Osteoblast (primary cell): ENCODE data around the gene STX18. TPM values are rescaled to one million over a fixed set of nuclear protein-coding genes. Genes with fewer than 3 reads are reported as not detected.
"Not testable (repeated sequence)": the region's sequence is repeated elsewhere in the genome, so short reads cannot be mapped to it uniquely, and the experiment has no call there.

Source experiments
- DNase-seq: peaks from one replicate; pipeline ENCODE4 v3.0.0; 2011; ENCODE audit warnings: low spot score, mixed read lengths; ENCODE audit not compliant: insufficient read length; ENCODE audit errors: missing footprints
- H2AFZ ChIP-seq: 2 replicates; pipeline ENCODE4 v1.6.0; 2011; ENCODE audit warnings: mild to moderate bottlenecking, low read length
- H3K27ac ChIP-seq: 2 replicates; pipeline ENCODE4 v1.5.1; 2011; ENCODE audit warnings: mild to moderate bottlenecking, low read depth, low read length, moderate library complexity
- H3K27me3 ChIP-seq: 2 replicates; pipeline ENCODE4 v1.6.0; 2012; ENCODE audit warnings: mild to moderate bottlenecking, control low read depth, inconsistent platforms, low read length, moderate library complexity; ENCODE audit not compliant: insufficient read depth
- H3K36me3 ChIP-seq: 2 replicates; pipeline ENCODE4 v1.5.1; 2011; ENCODE audit warnings: mild to moderate bottlenecking, low read length, control low read depth, moderate library complexity; ENCODE audit not compliant: insufficient read depth
- H3K4me1 ChIP-seq: 2 replicates; pipeline ENCODE4 v1.5.1; 2011; ENCODE audit warnings: mild to moderate bottlenecking, low read length, control low read depth, moderate library complexity; ENCODE audit not compliant: insufficient read depth
- H3K4me2 ChIP-seq: 2 replicates; pipeline ENCODE4 v1.6.0; 2011; ENCODE audit warnings: mild to moderate bottlenecking, low read length; ENCODE audit not compliant: insufficient read depth
- H3K4me3 ChIP-seq: fragments of 200-600 bp; sonication (generic); 3 replicates; pipeline ENCODE4 v1.5.1; 2012; ENCODE audit warnings: mild to moderate bottlenecking, low read length, inconsistent platforms; ENCODE audit not compliant: insufficient read depth
- H3K79me2 ChIP-seq: 2 replicates; pipeline ENCODE4 v1.6.0; 2012; ENCODE audit warnings: mild to moderate bottlenecking, low read length, control low read depth, inconsistent platforms; ENCODE audit not compliant: insufficient read depth
- H3K9me3 ChIP-seq: 2 replicates; pipeline ENCODE4 v1.5.1; 2011; ENCODE audit warnings: low read depth, low read length, control low read depth
- H4K20me1 ChIP-seq: 2 replicates; pipeline ENCODE4 v1.6.0; 2012; ENCODE audit warnings: mild to moderate bottlenecking, low read length, control low read depth; ENCODE audit not compliant: insufficient read depth
- CTCF ChIP-seq: IDR thresholded peaks from 2 replicates; pipeline ENCODE4 v1.5.1; 2011; ENCODE audit warnings: mild to moderate bottlenecking, low read depth, low read length, moderate library complexity; ENCODE audit errors: extremely low read depth
- total RNA-seq: library from RNA; depleted of rRNA; stranded (reverse); fragments of >200 nt; gene quantifications from 2 replicates; pipeline ENCODE4 v1.2.3, GENCODE V29; 2012

STX18 gene
- total RNA-seq, 1 donor, result 23.9 TPM

- Histone ChIP-seq H3K27ac (no peak overlapping the region), H3K79me2 (peaks cover 61% of the 10 kb centered on the region), H3K27me3 (no peaks in the 10 kb centered on the region), H3K4me1 (peaks cover 15% of the 10 kb centered on the region), H4K20me1 (peaks cover 33% of the 10 kb centered on the region), H3K9me3 (no peaks in the 10 kb centered on the region), H3K4me2 (peak overlapping the region; percentile 57), H2AFZ (no peak overlapping the region), H3K36me3 (no peaks in the 10 kb centered on the region), H3K4me3 (peak overlapping the region; percentile 58)
- no peak for DNase-seq
- TF ChIP-seq CTCF, result peak; percentile 60
These were observed 22.5 kb downstream of the STX18 start for GRCh38 chr4:4519297-4519894.

- Histone ChIP-seq H3K4me1 (peaks cover 15% of the 10 kb centered on the region), H3K27me3 (no peaks in the 10 kb centered on the region), H3K9me3 (no peaks in the 10 kb centered on the region), H3K79me2 (peaks cover 58% of the 10 kb centered on the region), H4K20me1 (peaks cover 31% of the 10 kb centered on the region), H3K27ac (no peak overlapping the region), H3K4me2 (no peak overlapping the region), H2AFZ (no peak overlapping the region), H3K4me3 (no peak overlapping the region), H3K36me3 (no peaks in the 10 kb centered on the region)
- no peak for DNase-seq
- no peak for TF ChIP-seq CTCF
These were observed 23.1 kb downstream of the STX18 start for GRCh38 chr4:4518747-4519146.

DNA sequence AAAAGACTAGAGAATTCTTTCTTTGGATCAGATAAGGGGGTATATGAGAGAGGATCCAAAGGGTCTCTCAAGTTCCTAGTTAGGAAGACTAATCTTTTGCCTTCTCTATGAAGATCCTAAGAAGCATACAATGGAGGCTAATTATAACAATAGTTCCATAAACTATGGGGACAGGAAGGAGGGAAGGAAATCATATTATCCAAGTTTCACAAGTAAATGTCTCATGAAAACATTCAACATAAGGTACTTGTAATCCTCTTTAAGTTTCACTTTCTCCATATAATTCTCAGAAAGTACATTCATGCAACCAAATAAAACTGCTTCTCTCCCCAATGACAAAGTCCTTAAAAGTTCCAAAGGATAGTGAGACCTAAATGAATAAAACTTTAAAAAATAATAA lies 27.1 kb downstream of the STX18 start:
- peaks cover 56% of the 10 kb centered on the region for H3K79me2 ChIP-seq
- no peaks in the 10 kb centered on the region for H3K27me3 ChIP-seq

DNA sequence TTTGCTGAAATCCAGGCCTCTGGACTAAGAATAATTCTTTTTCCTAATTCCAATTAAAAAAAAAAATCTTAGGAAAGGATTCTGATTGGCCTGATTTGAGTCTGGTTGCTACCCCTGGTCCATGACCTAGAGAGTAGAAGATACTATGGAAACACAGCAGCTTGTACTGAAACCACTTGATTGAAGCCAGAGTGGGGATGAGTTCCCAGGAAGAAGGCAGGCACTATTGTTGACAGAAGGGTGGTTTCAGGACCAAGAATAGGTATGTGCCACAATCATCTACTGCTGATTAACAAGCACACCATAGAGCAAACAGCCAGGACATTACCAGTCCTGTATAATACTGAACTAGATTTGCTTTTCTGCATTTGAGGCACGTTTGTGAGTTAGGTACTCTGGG lies 29.6 kb downstream of the STX18 start:
- Histone ChIP-seq H3K27ac (no peak overlapping the region), H2AFZ (no peak overlapping the region), H3K4me1 (peaks cover 8% of the 10 kb centered on the region), H3K27me3 (no peaks in the 10 kb centered on the region), H4K20me1 (peaks cover 52% of the 10 kb centered on the region), H3K36me3 (no peaks in the 10 kb centered on the region), H3K79me2 (peaks cover 42% of the 10 kb centered on the region), H3K4me3 (no peak overlapping the region), H3K9me3 (no peaks in the 10 kb centered on the region), H3K4me2 (no peak overlapping the region)
- TF ChIP-seq CTCF, result no peak
- DNase-seq, result no peak

More for the DNA sequence above, 27.1 kb downstream of the STX18 start:
- DNase-seq, result no peak
- Histone ChIP-seq H3K36me3 (no peaks in the 10 kb centered on the region), H3K9me3 (no peaks in the 10 kb centered on the region), H3K4me1 (peaks cover 8% of the 10 kb centered on the region), H3K4me2 (no peak overlapping the region), H3K27ac (no peak overlapping the region), H4K20me1 (peaks cover 51% of the 10 kb centered on the region), H2AFZ (no peak overlapping the region), H3K4me3 (no peak overlapping the region)
- TF ChIP-seq CTCF, result no peak

- not testable (repeated sequence) for H3K36me3 ChIP-seq, H3K9me3 ChIP-seq, H3K27me3 ChIP-seq, H3K4me3 ChIP-seq, DNase-seq, H3K4me1 ChIP-seq, H3K27ac ChIP-seq, H2AFZ ChIP-seq, H3K4me2 ChIP-seq
- Histone ChIP-seq H3K79me2 (peaks cover 38% of the 10 kb centered on the region), H4K20me1 (peaks cover 59% of the 10 kb centered on the region)
These were observed 31.2 kb downstream of the STX18 start for GRCh38 chr4:4510641-4511040.
